SK-N-SH (cell line): ENCODE measurements around the gene PBX1. TPM values are rescaled to one million over a fixed set of nuclear protein-coding genes. Genes with fewer than 3 reads are reported as not detected.

Source experiments
- CTCF ChIA-PET: fragments of 300-600, 350-600 bp; formaldehyde crosslinking; extraction: SDS; loops from one replicate; lab custom pipeline; 2021; lab: Yijun Ruan, JAX
- POLR2A ChIA-PET: fragments of 350-600 bp; sonication (Branson Sonifier 250); formaldehyde crosslinking; extraction: SDS; loops from one replicate; lab custom pipeline; 2020; ENCODE audit warnings: antibody characterized with exemption, inconsistent platforms; lab: Yijun Ruan, JAX
- DNase-seq: peaks from one replicate; pipeline ENCODE4 v3.0.0; 2012
- H2AFZ ChIP-seq: fragments of 200-600 bp; sonication (generic); 2 replicates; pipeline ENCODE4 v1.8.1; 2016; ENCODE audit warnings: antibody characterized with exemption, mild to moderate bottlenecking, low read depth
- H3F3A ChIP-seq: fragments of 200-600 bp; sonication (generic); replicated peaks from 2 replicates; pipeline ENCODE3; 2016; ENCODE audit warnings: antibody characterized with exemption, mild to moderate bottlenecking; ENCODE audit not compliant: insufficient read depth
- H3K27ac ChIP-seq, 2 experiments: fragments of 200-500 bp in 1 of 2; fragments of 200-600 bp in 1 of 2; sonication (Bioruptor generic) in 1 of 2; sonication (generic), shearing (Covaris generic) in 1 of 2; 2 replicates each; pipeline versions ENCODE4 v1.5.1 to v1.6.1; 2014 to 2016; ENCODE audit warnings: low read depth in 2 of 2, inconsistent platforms in 1 of 2, low read length in 1 of 2, mild to moderate bottlenecking in 1 of 2, mixed read lengths in 1 of 2
- H3K27me3 ChIP-seq: fragments of 200-600 bp; sonication (generic), shearing (Covaris generic); 2 replicates; pipeline ENCODE4 v1.6.1; 2016; ENCODE audit warnings: mixed run types; ENCODE audit not compliant: insufficient read depth
- H3K36me3 ChIP-seq, 2 experiments: fragments of 200-500 bp in 1 of 2; fragments of 200-600 bp in 1 of 2; sonication (Bioruptor generic) in 1 of 2; sonication (generic) in 1 of 2; replicated peaks in 1 of 2; 2 replicates each; pipeline versions ENCODE3 to v1.5.1; 2014 to 2016; ENCODE audit warnings: low read length in 1 of 2, mild to moderate bottlenecking in 1 of 2; ENCODE audit not compliant: insufficient read depth in 2 of 2, control insufficient read depth in 1 of 2
- H3K4me1 ChIP-seq, 2 experiments: fragments of 200-500 bp in 1 of 2; fragments of 200-600 bp in 1 of 2; sonication (Bioruptor generic) in 1 of 2; sonication (generic), shearing (Covaris generic) in 1 of 2; 2 replicates each; pipeline versions ENCODE4 v1.5.1 to v1.6.1; 2014 to 2016; ENCODE audit warnings: low read depth in 1 of 2, low read length in 1 of 2, mixed run types in 1 of 2; ENCODE audit not compliant: insufficient read depth in 2 of 2, control insufficient read depth in 1 of 2
- H3K4me2 ChIP-seq: fragments of 200-600 bp; sonication (generic), shearing (Covaris generic); 2 replicates; pipeline ENCODE4 v1.6.1; 2017; ENCODE audit warnings: mixed run types
- H3K4me3 ChIP-seq, 2 experiments: fragments of 200-500 bp in 1 of 2; fragments of 200-600 bp in 1 of 2; sonication (Bioruptor generic) in 1 of 2; sonication (generic), shearing (Covaris generic) in 1 of 2; 2 replicates each; pipeline versions ENCODE4 v1.5.1 to v1.8.1; 2014 to 2016; ENCODE audit warnings: low read depth in 2 of 2, inconsistent platforms in 1 of 2, low read length in 1 of 2, mild to moderate bottlenecking in 1 of 2, mixed read lengths in 1 of 2, moderate library complexity in 1 of 2
- H3K79me2 ChIP-seq: fragments of 200-600 bp; sonication (generic); 2 replicates; pipeline ENCODE4 v1.8.1; 2017; ENCODE audit warnings: mild to moderate bottlenecking; ENCODE audit not compliant: insufficient read depth
- H3K9ac ChIP-seq: fragments of 200-600 bp; sonication (generic); 2 replicates; pipeline ENCODE4 v1.6.1; 2017; ENCODE audit warnings: mixed run types
- H3K9me2 ChIP-seq: fragments of 200-600 bp; sonication (generic); 2 replicates; pipeline ENCODE4 v1.6.1; 2017; ENCODE audit warnings: mixed run types
- H3K9me3 ChIP-seq: fragments of 200-600 bp; sonication (generic); 2 replicates; pipeline ENCODE4 v1.6.1; 2017; ENCODE audit warnings: mixed run types, mild to moderate bottlenecking, moderate library complexity
- H4K20me1 ChIP-seq: fragments of 200-600 bp; sonication (generic); 2 replicates; pipeline ENCODE4 v1.6.1; 2017; ENCODE audit warnings: mild to moderate bottlenecking, mixed run types; ENCODE audit not compliant: insufficient read depth
- CHD2 ChIP-seq: fragments of 150-350 bp; IDR thresholded peaks from 2 replicates; pipeline ENCODE4 v1.6.1; 2018; ENCODE audit warnings: low read length; ENCODE audit not compliant: partially characterized antibody
- ELF1 ChIP-seq: IDR thresholded peaks from 2 replicates; pipeline ENCODE4 v1.4.0; 2012
- EP300 ChIP-seq, 2 experiments: IDR thresholded peaks; 2 replicates each; pipeline versions ENCODE4 v1.4.0 to v1.6.1; 2012; ENCODE audit warnings: borderline replicate concordance in 1 of 2, low read depth in 1 of 2, low read length in 1 of 2
- EZH2phosphoT487 ChIP-seq: fragments of 200-600 bp; sonication (generic); IDR thresholded peaks from 2 replicates; pipeline ENCODE4 v1.6.1; 2017; ENCODE audit warnings: low read depth, mixed run types, mild to moderate bottlenecking, antibody characterized with exemption, moderate library complexity, borderline replicate concordance
- FOSL2 ChIP-seq: IDR thresholded peaks from 2 replicates; pipeline ENCODE4 v1.4.0; 2012; ENCODE audit warnings: low read depth, mild to moderate bottlenecking, moderate library complexity, borderline replicate concordance
- JUND ChIP-seq: IDR thresholded peaks from 2 replicates; pipeline ENCODE4 v1.4.0; 2012
- NFIC ChIP-seq: IDR thresholded peaks from 2 replicates; pipeline ENCODE4 v1.4.0; 2012; ENCODE audit warnings: borderline replicate concordance
- POLR2AphosphoS5 ChIP-seq: IDR thresholded peaks from 2 replicates; pipeline ENCODE4 v1.6.1; 2012; ENCODE audit warnings: low read depth, low read length
- RXRA ChIP-seq: IDR thresholded peaks from 2 replicates; pipeline ENCODE4 v1.4.0; 2012; ENCODE audit warnings: low read depth, mild to moderate bottlenecking, borderline replicate concordance
- SIN3A ChIP-seq: IDR thresholded peaks from 2 replicates; pipeline ENCODE4 v1.6.1; 2012; ENCODE audit warnings: low read depth, mild to moderate bottlenecking, low read length, moderate library complexity, borderline replicate concordance
- SMC3 ChIP-seq: IDR thresholded peaks from 2 replicates; pipeline ENCODE4 v1.6.1; 2012; ENCODE audit warnings: low read depth, low read length, improper control_type of control experiment
- TAF1 ChIP-seq: IDR thresholded peaks from 2 replicates; pipeline ENCODE4 v1.6.1; 2012; ENCODE audit warnings: low read depth, mild to moderate bottlenecking, low read length, moderate library complexity, borderline replicate concordance
- TCF12 ChIP-seq: IDR thresholded peaks from 2 replicates; pipeline ENCODE4 v1.4.0; 2012
- WGBS: methylation state at CpG from one replicate; pipeline ENCODE4 v1.1.6; 2017; ENCODE audit warnings: low lambda C conversion rate; 5-methylcytosine and 5-hydroxymethylcytosine counted together
- polyA plus RNA-seq, 3 experiments: library from polyadenylated mRNA; depleted of rRNA; stranded (reverse); fragments of >200 nt; gene quantifications; 2 replicates each; pipeline ENCODE4 v1.2.3, GENCODE V29; 2012
- TF ChIP-seq, protein P1 (sequence below): fragments of 200-600 bp; sonication (generic); IDR thresholded peaks from 2 replicates; pipeline ENCODE4 v1.6.1; 2017; ENCODE audit warnings: antibody characterized with exemption, mild to moderate bottlenecking, moderate library complexity
- TF ChIP-seq, protein P2 (sequence below): IDR thresholded peaks from 2 replicates; pipeline ENCODE4 v1.4.0; 2012; ENCODE audit warnings: low read depth, borderline replicate concordance
- TF ChIP-seq, protein P3 (sequence below): fragments of 150-350 bp; IDR thresholded peaks from 2 replicates; pipeline ENCODE4 v1.6.1; 2017; ENCODE audit warnings: antibody characterized with exemption, low read length, low read depth, borderline replicate concordance
- TF ChIP-seq, protein P4 (sequence below): fragments of 150-350 bp; IDR thresholded peaks from 2 replicates; pipeline ENCODE4 v1.6.1; 2016; ENCODE audit warnings: mild to moderate bottlenecking, low read depth, low read length
- TF ChIP-seq, protein P5 (sequence below): IDR thresholded peaks from 2 replicates; pipeline ENCODE4 v1.4.0; 2012; ENCODE audit warnings: low read depth

PBX1 gene
- polyA plus RNA-seq, 1 of the 3 experiments (the other 2 are of a cell fraction) = 27.0 TPM

DNA sequence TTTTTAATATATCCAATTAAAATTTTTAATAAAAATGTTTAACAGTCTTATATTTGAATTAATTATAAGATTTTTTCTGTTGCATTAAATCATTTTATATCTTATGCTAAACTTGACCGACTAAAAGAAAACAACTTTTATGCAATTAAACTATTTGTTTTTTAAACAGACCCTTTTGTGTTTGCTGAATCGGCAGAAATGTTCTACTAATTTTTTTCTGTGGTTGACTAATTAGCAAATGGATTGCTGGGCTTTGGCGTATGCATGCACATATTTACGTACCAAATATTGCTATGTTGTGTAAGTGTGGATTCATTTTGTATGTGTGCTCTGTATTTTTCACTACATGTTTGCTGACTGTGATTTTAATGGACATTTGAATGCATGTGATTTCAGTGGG lies 174.8 kb downstream of the PBX1 start:
- no peaks in the 10 kb centered on the region for H3K9me3 ChIP-seq
- WGBS = 96% methylated on average over 4 of the region's 4 CpGs
- H3K4me3 ChIP-seq = no peak overlapping the region
- ChIA-PET POLR2A (no interaction called here), CTCF (no interaction called here)
- no peak for DNase-seq
- no peak overlapping the region for H2AFZ ChIP-seq
- H3K27me3 ChIP-seq = no peaks in the 10 kb centered on the region
- H3K79me2 ChIP-seq = no peaks in the 10 kb centered on the region
- peaks cover 10 to 12% of the 10 kb centered on the region in 2 experiments for H3K4me1 ChIP-seq
- no peak overlapping the region for H3K4me2 ChIP-seq
- no peak for TF ChIP-seq POLR2AphosphoS5
- TF ChIP-seq JUND = no peak
- no peak for TF ChIP-seq EZH2phosphoT487
- TF ChIP-seq, protein P1, sequence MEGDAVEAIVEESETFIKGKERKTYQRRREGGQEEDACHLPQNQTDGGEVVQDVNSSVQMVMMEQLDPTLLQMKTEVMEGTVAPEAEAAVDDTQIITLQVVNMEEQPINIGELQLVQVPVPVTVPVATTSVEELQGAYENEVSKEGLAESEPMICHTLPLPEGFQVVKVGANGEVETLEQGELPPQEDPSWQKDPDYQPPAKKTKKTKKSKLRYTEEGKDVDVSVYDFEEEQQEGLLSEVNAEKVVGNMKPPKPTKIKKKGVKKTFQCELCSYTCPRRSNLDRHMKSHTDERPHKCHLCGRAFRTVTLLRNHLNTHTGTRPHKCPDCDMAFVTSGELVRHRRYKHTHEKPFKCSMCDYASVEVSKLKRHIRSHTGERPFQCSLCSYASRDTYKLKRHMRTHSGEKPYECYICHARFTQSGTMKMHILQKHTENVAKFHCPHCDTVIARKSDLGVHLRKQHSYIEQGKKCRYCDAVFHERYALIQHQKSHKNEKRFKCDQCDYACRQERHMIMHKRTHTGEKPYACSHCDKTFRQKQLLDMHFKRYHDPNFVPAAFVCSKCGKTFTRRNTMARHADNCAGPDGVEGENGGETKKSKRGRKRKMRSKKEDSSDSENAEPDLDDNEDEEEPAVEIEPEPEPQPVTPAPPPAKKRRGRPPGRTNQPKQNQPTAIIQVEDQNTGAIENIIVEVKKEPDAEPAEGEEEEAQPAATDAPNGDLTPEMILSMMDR = no peak
- TF ChIP-seq RXRA = no peak
- TF ChIP-seq, protein P2, sequence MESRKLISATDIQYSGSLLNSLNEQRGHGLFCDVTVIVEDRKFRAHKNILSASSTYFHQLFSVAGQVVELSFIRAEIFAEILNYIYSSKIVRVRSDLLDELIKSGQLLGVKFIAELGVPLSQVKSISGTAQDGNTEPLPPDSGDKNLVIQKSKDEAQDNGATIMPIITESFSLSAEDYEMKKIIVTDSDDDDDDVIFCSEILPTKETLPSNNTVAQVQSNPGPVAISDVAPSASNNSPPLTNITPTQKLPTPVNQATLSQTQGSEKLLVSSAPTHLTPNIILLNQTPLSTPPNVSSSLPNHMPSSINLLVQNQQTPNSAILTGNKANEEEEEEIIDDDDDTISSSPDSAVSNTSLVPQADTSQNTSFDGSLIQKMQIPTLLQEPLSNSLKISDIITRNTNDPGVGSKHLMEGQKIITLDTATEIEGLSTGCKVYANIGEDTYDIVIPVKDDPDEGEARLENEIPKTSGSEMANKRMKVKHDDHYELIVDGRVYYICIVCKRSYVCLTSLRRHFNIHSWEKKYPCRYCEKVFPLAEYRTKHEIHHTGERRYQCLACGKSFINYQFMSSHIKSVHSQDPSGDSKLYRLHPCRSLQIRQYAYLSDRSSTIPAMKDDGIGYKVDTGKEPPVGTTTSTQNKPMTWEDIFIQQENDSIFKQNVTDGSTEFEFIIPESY = no peak
- TF ChIP-seq, protein P3, sequence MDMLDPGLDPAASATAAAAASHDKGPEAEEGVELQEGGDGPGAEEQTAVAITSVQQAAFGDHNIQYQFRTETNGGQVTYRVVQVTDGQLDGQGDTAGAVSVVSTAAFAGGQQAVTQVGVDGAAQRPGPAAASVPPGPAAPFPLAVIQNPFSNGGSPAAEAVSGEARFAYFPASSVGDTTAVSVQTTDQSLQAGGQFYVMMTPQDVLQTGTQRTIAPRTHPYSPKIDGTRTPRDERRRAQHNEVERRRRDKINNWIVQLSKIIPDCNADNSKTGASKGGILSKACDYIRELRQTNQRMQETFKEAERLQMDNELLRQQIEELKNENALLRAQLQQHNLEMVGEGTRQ = no peak
- TF ChIP-seq, protein P4, sequence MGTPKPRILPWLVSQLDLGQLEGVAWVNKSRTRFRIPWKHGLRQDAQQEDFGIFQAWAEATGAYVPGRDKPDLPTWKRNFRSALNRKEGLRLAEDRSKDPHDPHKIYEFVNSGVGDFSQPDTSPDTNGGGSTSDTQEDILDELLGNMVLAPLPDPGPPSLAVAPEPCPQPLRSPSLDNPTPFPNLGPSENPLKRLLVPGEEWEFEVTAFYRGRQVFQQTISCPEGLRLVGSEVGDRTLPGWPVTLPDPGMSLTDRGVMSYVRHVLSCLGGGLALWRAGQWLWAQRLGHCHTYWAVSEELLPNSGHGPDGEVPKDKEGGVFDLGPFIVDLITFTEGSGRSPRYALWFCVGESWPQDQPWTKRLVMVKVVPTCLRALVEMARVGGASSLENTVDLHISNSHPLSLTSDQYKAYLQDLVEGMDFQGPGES = no peak
- no peak for TF ChIP-seq TAF1
- no peak for TF ChIP-seq ELF1
- TF ChIP-seq EP300 (IDR thresholded peaks at IDR 0.05; ENCODE audit: borderline replicate concordance in 1 of 2, low read depth in 1 of 2, low read length in 1 of 2) = no peak
- no peak for TF ChIP-seq CHD2
- TF ChIP-seq TCF12 = no peak
- TF ChIP-seq, protein P5, sequence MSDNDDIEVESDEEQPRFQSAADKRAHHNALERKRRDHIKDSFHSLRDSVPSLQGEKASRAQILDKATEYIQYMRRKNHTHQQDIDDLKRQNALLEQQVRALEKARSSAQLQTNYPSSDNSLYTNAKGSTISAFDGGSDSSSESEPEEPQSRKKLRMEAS = no peak
- TF ChIP-seq SIN3A = no peak
- no peak for TF ChIP-seq FOSL2
- TF ChIP-seq SMC3 = no peak
- no peak for TF ChIP-seq NFIC
- no peak overlapping the region for H3K27ac ChIP-seq
- no peak overlapping the region for H3K9ac ChIP-seq
- no peaks in the 10 kb centered on the region for H3K36me3 ChIP-seq
- no peaks in the 10 kb centered on the region for H3K9me2 ChIP-seq
- H3F3A ChIP-seq = peaks cover 12% of the 10 kb centered on the region
- H4K20me1 ChIP-seq = no peaks in the 10 kb centered on the region
